Vagina (tissue), 2 donors: Measurements from ENCODE around the gene OLFM1.

Experiments used
- CTCF ChIP-seq, 3 experiments: fragments of 450-650 bp in 2 of 3; fragments of 200-600 bp in 1 of 3; sonication (generic) in 1 of 3; IDR thresholded peaks; one replicate each; pipeline ENCODE4 v1.5.1; 2017 to 2019; ENCODE audit warnings: antibody characterized with exemption in 3 of 3, mild to moderate bottlenecking in 2 of 3, moderate library complexity in 2 of 3
- POLR2A ChIP-seq, 2 donors: fragments of 450-650 bp; IDR thresholded peaks; one replicate each; pipeline ENCODE4 v1.6.1; 2017; ENCODE audit warnings: antibody characterized with exemption in 2 of 2, mild to moderate bottlenecking in 2 of 2, moderate library complexity in 2 of 2

GRCh38 chr9:135039266-135039870 is 48.1 kb upstream of the OLFM1 start:
- no peak for TF ChIP-seq CTCF (IDR thresholded peaks at IDR 0.05)
- no peak for TF ChIP-seq POLR2A (IDR thresholded peaks at IDR 0.05)
